GM18520 (cell line): ENCODE data around the gene EID3.
"Not testable (repeated sequence)": the region's sequence is repeated elsewhere in the genome, so short reads cannot be mapped to it uniquely, and the experiment has no call there.

Experiments
- ATAC-seq: cut with Tn5 transposase; IDR thresholded peaks from one replicate; pipeline ENCODE4 v1.9.1; 2021; ENCODE audit not compliant: unreplicated experiment

Gene EID3

GRCh38 chr12:104303538-104304151 is at the start of gene EID3:
TSS of gene EID3 (plus strand) at chr12:104303739. CDS start at chr12:104303935, 196 bp downstream.
- peak; percentile 71 for ATAC-seq

- no peak for ATAC-seq
Measured at GRCh38 chr12:104257913-104258472, 45.5 kb upstream of the EID3 start.

DNA sequence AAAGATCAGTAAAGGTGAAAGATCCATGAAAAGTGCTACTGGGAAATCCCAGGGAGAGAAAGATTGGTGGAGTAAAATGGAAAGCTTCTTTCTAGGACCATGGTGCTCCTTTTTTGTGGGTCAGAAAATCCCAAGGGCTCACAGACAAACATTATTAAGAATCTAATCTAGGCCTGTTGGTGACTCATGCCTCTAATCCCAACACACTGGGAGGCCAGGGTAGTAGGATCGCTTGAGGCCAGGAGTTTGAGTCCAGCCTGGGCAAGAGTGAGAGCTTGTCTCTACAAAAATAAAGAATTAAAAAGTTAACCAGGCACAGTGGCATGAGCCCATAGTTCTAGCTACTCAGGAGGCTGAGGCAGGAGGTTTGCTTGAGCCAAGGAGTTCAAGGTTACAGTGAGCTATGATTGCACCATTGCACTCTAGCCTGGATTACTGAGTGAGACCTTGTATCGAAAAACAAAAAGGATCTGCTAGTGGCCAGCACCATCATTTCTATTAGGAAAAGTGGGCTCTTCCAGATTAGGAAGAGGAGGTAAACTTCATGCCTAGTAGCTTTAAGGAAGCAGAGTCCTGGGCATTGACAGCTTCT is 45.0 kb upstream of the EID3 start:
- ATAC-seq, result no peak

GRCh38 chr12:104263026-104263425 is 40.5 kb upstream of the EID3 start:
- no peak for ATAC-seq

DNA sequence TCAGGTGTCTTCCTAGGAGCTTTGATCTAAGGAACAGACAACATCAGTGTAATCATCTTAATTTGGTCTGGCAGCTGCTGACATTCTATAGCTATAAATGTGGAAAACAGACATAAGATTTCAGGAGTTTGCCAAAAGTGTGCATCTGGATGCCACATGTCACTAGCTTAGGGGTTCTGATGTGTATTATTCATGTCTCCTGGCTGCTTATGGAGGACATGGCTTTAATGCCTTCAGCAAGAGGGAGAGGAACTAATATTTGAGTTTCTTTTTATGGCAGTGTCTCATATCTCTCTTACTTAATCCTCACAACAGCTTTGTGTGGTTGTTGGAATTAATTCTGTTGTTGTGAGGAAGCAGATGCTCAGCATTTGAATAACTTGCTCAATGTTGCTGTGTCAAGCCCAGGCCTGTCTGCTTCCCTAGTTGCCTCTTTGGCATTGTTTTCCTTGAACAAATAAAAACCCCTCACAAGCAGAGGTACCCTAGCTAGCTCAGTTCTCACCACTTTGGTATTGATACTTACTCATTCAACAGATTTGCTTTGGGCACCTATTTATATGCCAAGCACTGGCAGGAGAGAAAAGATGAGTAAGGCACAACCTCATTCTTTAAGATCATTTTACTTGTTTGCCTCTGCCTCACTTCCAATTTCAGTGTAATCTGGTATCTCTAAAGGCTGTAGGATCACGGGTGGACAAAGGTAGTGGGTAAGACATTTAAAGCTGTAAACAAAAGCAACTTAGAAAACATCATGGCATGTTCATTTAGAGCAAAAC is 39.8 kb upstream of the EID3 start:
- ATAC-seq, result no peak

- not testable (repeated sequence) for ATAC-seq
Measured at GRCh38 chr12:104265436-104265835, 38.1 kb upstream of the EID3 start.

DNA sequence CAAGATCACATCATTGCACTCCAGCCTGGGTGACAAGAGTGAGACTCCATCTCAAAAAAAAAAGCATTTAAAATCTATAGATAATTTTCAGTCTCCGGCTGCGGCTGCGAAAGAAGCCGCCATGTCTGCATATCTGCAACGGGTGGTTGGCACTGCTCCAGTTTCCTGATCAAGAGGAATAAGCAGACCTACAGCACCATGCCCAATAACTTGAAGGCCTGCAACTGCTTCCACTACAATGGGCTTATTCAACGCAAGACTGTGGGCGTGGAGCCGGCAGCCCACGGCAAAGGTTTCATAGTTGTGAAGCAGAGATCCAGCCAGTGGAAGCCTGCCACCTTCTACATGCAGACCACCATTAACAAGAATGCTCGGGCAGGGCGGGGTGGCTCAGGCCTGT is 30.6 kb upstream of the EID3 start:
- ATAC-seq, result no peak

DNA sequence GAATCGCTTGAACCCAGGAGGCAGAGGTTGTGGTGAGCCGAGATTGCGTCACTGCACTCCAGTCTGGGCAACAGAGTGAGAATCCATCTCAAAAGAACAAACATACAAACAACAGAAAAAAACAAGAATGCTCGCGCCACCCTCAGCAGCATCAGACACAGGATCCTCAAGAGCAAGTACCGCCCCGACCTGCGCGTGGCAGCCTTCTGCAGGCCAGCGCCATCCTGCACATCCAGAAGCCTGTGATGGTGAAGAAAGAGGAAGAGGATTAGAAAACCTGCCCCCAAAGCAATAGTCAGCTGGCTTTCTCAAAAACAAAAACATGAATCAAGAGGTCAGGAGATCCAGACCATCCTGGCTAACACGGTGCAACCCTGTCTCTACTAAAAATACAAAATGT is 30.0 kb upstream of the EID3 start:
- no peak for ATAC-seq

DNA sequence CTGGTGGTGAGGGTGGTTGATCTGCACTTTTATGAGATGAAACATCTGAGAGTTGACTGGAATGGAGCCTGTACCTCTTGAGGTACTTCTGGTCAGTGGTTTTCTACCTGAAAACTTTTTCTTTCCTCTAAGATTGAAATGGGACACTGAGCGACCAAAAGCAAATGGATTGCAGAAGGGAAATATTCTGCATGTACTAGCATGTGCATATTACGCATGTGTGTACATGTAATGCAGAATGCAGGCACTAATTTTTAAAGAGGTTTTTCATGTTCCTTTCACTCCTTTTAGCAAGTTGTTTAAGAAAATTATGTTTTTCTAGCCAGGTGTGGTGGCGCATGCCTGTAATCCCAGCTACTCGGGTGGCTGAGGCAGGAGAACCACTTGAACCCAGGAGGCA is 28.7 kb upstream of the EID3 start:
- ATAC-seq, result no peak

DNA sequence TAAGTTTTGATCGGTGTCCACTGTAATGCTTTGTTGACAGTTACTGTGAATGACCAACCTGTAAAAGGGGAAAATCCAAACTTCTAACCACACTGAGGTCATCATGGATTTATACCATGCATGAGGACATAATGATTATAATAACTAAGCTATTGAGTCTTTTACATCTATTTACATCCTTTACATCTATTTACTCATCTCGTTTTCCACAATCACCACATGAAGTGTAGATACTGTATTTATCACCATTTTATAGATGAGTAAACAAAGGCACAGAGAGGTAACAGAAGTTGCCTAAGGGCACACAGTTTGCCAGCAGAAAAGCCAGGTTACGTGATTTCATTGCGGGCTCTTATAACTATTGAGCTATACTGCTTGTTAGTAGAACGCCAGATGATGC is 27.9 kb upstream of the EID3 start:
- no peak for ATAC-seq

DNA sequence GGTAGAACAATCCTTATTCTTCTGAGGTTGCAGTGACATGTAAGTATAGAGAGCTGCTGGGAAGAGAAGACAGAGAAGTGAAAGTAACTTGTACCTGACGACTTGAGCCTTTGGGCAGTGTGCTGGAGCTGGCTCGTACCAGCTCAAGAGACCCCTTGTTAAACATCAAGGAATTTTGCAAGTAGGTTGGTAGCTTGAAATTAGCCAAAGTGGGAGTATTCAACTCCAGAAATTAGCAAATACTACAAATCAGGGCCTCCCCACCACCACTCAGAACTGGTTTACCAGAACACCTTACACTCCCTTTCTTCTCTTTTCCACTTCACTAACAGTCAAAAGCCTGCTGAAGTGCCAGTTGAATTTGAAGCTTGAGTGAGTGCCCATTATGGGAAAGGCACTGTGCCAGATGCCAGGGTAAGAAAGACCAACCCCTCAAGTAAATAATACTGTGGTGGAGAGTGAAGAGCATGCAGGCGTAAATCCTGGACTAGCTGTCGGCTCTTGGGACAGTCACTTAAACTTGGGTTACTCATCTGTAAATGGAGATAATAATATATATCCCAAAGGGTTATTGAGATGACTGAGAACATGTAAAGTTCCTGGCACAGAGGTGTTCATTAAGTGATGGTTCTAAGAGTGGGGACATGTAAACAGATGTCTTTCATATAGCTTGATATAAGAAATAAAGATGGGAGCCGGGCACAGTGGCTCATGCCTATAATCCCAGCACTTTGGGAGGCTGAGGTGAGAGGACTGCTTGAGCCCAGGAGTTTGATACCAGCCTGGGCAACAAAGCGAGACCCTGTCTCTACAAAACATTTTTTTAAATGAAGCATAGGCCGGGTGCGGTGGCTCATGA is 27.0 kb upstream of the EID3 start:
- ATAC-seq, result peak; percentile 45

GRCh38 chr12:104279164-104279563 is 24.4 kb upstream of the EID3 start:
- ATAC-seq, result no peak

GRCh38 chr12:104280111-104280510 is 23.4 kb upstream of the EID3 start:
- no peak for ATAC-seq

DNA sequence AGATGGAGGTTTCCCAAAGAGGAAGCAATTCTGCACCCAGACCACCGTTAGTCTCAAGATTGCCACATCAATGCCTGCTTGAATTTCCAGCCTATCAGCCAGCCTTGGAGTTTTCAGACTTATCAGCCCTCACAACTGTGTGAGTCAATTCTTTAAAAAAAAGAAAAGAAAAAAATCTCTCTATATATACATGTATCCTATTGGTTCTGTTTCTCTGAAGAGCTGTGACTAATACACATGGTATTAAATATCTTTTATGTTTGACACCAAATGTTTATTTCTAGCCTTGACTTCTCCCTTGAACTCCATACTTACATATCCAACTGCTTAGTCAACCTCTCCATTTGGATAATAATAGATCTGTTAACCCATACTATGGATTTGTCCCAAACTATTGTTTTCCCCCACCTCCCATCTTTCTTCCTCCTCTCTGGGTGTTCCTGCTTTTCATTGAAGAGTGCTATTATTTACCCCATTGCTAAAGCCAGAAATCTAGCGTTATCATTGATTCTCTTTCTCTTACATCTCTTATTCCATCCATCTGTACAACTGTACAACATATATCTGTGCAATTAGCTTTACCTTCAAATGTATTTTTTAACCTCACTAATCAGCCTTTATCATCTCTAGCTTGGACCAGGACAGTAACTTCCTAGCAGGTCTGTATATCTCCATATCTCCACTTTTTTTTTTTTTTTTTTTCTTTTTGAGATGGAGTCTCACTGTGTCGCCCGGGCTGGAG is 22.7 kb upstream of the EID3 start:
- no peak for ATAC-seq

DNA sequence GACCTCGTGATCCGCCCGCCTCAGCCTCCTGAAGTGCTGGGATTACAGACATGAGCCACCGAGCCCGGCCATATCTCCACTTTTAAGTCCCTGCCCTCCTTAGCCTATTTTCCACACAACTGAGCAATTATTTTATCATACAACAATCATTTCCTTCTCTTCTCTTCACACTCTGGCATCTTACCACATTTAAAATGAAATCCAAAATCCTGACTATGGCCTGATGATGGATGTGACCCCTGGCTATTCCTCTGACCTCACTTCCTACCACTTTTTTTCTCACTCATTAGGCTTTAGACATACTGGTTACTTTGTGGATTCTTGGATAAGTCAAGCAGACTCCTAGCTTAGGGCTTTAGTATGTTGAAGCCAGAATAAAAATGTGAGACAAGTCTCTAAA is 21.9 kb upstream of the EID3 start:
- no peak for ATAC-seq

- no peak for ATAC-seq
Measured at GRCh38 chr12:104282109-104282508, 21.4 kb upstream of the EID3 start.

DNA sequence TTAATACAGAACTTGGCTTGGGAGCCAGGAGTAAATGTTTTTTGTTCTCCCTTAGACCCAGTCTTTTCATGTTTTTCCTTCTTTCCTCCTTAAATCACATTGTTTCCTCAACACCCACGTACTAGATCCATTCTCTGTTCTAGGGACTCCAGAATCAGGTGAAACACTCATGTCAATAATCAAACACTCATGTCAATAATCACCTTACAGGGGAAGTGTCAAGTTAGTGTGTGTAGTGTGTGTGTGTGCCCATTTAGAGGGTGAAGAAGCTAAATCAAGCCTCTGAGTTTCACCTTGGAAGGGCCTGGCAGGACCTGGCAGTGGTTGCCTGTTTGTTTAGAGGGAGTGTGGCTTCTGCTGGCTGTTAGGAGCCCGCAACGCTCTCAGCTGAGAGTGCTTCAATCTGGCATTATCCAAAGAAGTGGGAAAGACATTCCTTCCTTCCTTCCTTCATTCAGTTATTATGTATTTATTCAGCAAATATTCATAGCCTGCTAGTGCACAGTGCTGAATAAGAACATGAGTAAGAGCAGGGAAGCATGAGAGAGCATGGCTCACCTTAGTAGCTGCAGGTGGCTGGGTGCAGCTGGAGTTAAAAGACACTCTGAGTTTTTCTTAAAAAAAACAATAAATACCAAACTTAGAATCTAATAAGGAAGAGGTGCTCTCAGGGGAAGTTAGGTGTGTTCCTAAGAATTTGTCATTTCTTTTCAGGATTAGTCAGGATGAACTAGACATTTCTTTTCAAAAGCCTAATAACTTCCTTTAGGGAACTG is 17.6 kb upstream of the EID3 start:
- no peak for ATAC-seq

DNA sequence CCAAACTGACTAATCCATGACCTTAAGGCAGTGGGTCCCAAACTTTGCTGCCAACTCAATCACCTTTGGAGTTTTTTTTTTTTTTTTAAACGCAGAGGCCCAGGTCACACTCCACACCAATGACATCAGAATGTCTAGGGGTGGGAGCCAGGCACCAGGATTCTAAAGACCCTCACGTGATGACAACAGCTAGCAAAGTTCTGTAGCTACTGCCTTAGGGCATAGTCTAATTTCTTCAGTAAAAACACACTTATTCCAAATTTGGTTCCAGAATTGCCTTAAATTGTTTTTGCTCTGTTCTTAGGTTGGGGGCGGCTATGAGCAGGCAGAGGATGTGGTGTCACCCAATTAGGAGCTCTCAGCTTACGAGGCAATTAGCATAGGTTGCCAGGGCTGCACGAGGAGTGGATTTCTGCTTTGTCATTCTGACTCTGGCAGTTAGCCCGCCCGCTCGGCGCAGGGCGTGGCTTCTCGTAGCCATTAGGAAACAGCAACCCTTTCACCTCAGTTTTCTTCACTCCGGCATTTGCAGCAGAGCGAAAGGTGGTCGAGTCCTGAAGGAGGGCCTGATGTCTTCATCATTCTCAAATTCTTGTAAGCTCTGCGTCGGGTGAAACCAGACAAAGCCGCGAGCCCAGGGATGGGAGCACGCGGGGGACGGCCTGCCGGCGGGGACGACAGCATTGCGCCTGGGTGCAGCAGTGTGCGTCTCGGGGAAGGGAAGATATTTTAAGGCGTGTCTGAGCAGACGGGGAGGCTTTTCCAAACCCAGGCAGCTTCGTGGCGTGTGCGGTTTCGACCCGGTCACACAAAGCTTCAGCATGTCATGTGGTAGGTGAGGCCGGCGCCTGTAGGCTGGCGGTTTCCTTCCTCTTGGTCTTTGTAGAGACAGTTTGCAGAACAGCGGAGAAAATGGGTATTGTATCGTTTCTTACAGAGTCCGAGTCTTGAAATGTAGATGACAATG is 16.7 kb upstream of the EID3 start:
- ATAC-seq, result peak; percentile 91
